Motor neuron (in vitro differentiated cells): Measurements from ENCODE around the gene SPDEF. TPM values are rescaled to one million over a fixed set of nuclear protein-coding genes. Genes with fewer than 3 reads are reported as not detected.

Experiments used
- ATAC-seq, 8 experiments: fragments of 200-7000 bp; cut with Tn5 transposase; replicated peaks in 6 of 8; 2 replicates each; pipeline ENCODE4 v1.8.0; 2021; ENCODE audit warnings: mild to moderate bottlenecking in 8 of 8, moderate library complexity in 8 of 8
- H3K27ac ChIP-seq, 2 donors: fragments of 250-450 bp; sonication (Bioruptor Pico); 2 replicates each; pipeline ENCODE4 v1.9.0; 2021; ENCODE audit warnings: antibody characterized with exemption in 2 of 2, mild to moderate bottlenecking in 2 of 2, moderate library complexity in 1 of 2
- H3K4me1 ChIP-seq, 2 donors: fragments of 250-450 bp; sonication (Bioruptor Pico); replicated peaks in 1 of 2; 2 replicates each; pipeline ENCODE4 v1.6.1; 2021; ENCODE audit warnings: antibody characterized with exemption in 2 of 2, mild to moderate bottlenecking in 2 of 2, moderate library complexity in 1 of 2
- H3K4me3 ChIP-seq, 5 donors: fragments of 250-450 bp; sonication (Bioruptor Pico); 2 replicates each; pipeline ENCODE4 v1.9.0; 2021; ENCODE audit warnings: antibody characterized with exemption in 5 of 5, mild to moderate bottlenecking in 5 of 5, moderate library complexity in 4 of 5
- WGBS, 10 experiments: fragments of 450-650 bp; shearing (Covaris generic); methylation state at CpG; one replicate each; pipeline ENCODE4 v1.0.0; 2022; 5-methylcytosine and 5-hydroxymethylcytosine counted together
- in situ Hi-C, 9 experiments: fragments of 400-800 bp; cut with MboI; loops; one replicate each; pipeline ENCODE4 v1.15.0; 2021; ENCODE audit warnings: low sequenced_read_pairs in 9 of 9, low pct_unique_long_range_greater_than_20kb in 2 of 9; ENCODE audit not compliant: unreplicated experiment in 9 of 9
- total RNA-seq, 8 experiments: library from RNA; unstranded; fragments of 300-600 nt; gene quantifications; 2 replicates each; pipeline versions ENCODE4 v1.2.3 to v1.2.4, GENCODE V29; 2022

Gene SPDEF
- total RNA-seq, 8 experiments from 2014 or later = 0.13 to 0.57 (median 0.37) TPM; not detected in 2

DNA sequence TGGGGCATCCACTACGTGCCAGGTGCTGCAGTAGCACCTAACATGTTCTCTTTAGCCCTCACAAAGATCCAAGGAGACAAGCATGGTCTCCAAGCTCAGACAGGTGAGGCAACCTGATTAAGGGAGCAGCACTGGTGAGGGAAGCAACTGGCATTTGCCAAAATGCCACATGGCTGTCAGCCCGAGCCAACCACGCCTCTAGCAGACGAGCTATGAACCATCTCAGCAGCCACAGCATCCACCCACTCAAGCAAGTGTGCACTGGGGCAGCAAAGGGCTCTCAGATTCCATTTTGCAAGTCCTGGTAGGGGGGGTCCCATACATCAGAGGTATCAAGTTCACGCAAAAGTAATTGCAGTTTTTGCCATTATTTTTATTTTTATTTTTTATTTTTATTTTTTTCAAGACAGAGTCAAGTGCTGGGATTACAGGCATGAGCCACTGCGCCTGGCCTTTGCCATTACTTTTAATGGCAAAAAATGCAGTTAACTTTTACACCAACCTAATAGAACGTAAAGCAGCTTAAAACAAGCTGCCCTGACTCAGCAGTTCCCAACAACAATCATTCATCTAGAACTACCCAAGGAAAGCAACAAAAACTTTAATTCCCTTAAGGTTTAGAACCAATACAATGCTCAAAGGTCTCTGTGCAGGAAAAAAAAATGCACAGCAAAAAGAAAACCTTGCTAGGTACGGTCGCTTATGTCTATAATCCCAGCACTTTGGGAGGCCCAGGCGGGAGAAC is 36.3 kb upstream of the SPDEF start:
- no peak for ATAC-seq
- 83 to 100% (median 100%) methylated on average over 1 to 6 of the region's 10 CpGs; no CpG with 5 or more reads in 1 of the 10 experiments for WGBS, 10 experiments
- Histone ChIP-seq H3K4me1 (peaks cover 11 to 12% of the 10 kb centered on the region in 2 donors), H3K27ac (no peak overlapping the region), H3K4me3 (no peak overlapping the region)
- in situ Hi-C loops = loop anchor here in 1 of 9 experiments (25.0 kb wide), 1 partner anchor 130 kb away; the partner anchor contains the start of gene PACSIN1

- 67 to 100% (median 90%) methylated on average over 1 to 5 of the region's 5 CpGs; no CpG with 5 or more reads in 2 of the 10 experiments for WGBS, 10 experiments
- ATAC-seq = no peak
- peaks cover 6 to 12% of the 10 kb centered on the region in 2 donors for H3K4me1 ChIP-seq
- in situ Hi-C loops = loop anchor here in 1 of 9 experiments (25.0 kb wide), 1 partner anchor 127 kb away; the partner anchor contains the start of gene PACSIN1
- H3K27ac ChIP-seq = peak overlapping the region in 1 of 2 donors; percentile 36
- H3K4me3 ChIP-seq = no peak overlapping the region
These were observed 33.6 kb upstream of the SPDEF start for GRCh38 chr6:34589691-34590090.

- 0 to 100% (median 75%) methylated on average over 1 to 2 of the region's 2 CpGs; no CpG with 5 or more reads in 5 of the 10 experiments for WGBS, 10 experiments
- ATAC-seq = peak in 4 of 8 experiments; percentile 11 to 83 (median 18)
- Histone ChIP-seq H3K4me1 (peaks cover 6 to 12% of the 10 kb centered on the region in 2 donors), H3K27ac (peak overlapping the region in 1 of 2 donors; percentile 36), H3K4me3 (no peak overlapping the region)
- in situ Hi-C loops = loop anchor here in 1 of 9 experiments (25.0 kb wide), 1 partner anchor 127 kb away; the partner anchor contains the start of gene PACSIN1
These were observed 33.0 kb upstream of the SPDEF start for GRCh38 chr6:34589140-34589539.

- Histone ChIP-seq H3K4me1 (peaks cover 6 to 12% of the 10 kb centered on the region in 2 donors), H3K27ac (no peak overlapping the region), H3K4me3 (no peak overlapping the region)
- ATAC-seq = no peak
- WGBS, 10 experiments = 89 to 100% (median 100%) methylated on average over 1 of the region's 2 CpGs; no CpG with 5 or more reads in 6 of the 10 experiments
- in situ Hi-C loops = loop anchor here in 1 of 9 experiments (25.0 kb wide), 1 partner anchor 126 kb away; the partner anchor contains the start of gene PACSIN1
These were observed 31.7 kb upstream of the SPDEF start for GRCh38 chr6:34587851-34588250.

- 92 to 94% methylated on average over 2 of the region's 2 CpGs; no CpG with 5 or more reads in 8 of the 10 experiments for WGBS, 10 experiments
- Histone ChIP-seq H3K4me1 (peaks cover 6 to 12% of the 10 kb centered on the region in 2 donors), H3K27ac (no peak overlapping the region), H3K4me3 (no peak overlapping the region)
- in situ Hi-C loops = loop anchor here in 1 of 9 experiments (25.0 kb wide), 1 partner anchor 125 kb away; the partner anchor contains the start of gene PACSIN1
- ATAC-seq = no peak
These were observed 31.2 kb upstream of the SPDEF start for GRCh38 chr6:34587325-34587724.

DNA sequence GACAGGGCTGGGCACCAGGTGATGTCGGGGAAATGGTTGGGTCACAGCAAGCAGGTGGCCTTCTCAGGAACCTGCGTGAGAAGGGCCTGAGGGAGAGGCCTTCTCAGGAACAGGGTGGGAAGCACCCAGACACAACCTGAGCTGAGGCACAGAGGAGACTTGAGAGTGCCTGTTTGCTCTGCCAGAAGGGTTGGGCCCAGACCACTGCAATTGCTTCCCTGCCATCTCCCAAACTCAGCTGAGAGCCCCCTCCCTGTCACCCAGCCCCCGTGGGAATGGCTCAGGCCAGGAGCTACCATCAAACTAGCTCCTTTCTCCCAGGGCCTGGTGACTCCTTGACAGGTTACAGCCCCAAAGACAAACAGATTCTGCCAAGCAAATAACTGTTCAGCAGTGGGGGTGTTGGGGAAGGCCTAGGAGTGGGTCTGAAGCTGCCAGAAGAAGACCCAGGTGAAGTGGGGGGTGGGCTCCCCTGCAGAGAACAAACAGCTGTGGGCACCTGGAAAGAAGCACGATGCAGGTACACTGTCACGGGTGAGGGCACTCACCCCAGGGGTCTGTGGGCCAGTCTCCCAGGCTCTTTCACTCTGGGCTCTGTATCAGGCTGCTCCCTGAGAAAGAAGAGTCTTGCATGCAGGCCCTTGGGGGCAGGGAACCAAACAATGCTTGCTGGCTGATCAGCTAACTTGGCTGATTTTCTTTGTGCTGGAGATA is 30.4 kb upstream of the SPDEF start:
- 90 to 100% (median 96%) methylated on average over 1 to 4 of the region's 5 CpGs; no CpG with 5 or more reads in 7 of the 10 experiments for WGBS, 10 experiments
- Histone ChIP-seq H3K27ac (no peak overlapping the region), H3K4me3 (no peak overlapping the region), H3K4me1 (peaks cover 6 to 12% of the 10 kb centered on the region in 2 donors)
- in situ Hi-C loops = loop anchor here in 1 of 9 experiments (25.0 kb wide), 1 partner anchor 124 kb away; the partner anchor contains the start of gene PACSIN1
- ATAC-seq = no peak

GRCh38 chr6:34585512-34586061 is 29.5 kb upstream of the SPDEF start:
- WGBS, 10 experiments = 0 to 100% (median 60%) methylated on average over 1 to 3 of the region's 4 CpGs; no CpG with 5 or more reads in 3 of the 10 experiments
- no peak overlapping the region for H3K27ac ChIP-seq
- in situ Hi-C loops = loop anchor here in 1 of 9 experiments (25.0 kb wide), 1 partner anchor 123 kb away; the partner anchor contains the start of gene PACSIN1
- no peak overlapping the region for H3K4me3 ChIP-seq
- H3K4me1 ChIP-seq = peaks cover 6 to 15% of the 10 kb centered on the region in 2 donors
- ATAC-seq = peak in 2 of 8 experiments; percentile 20 to 43

GRCh38 chr6:34585108-34585507 is 29.0 kb upstream of the SPDEF start:
- ATAC-seq = no peak
- Histone ChIP-seq H3K4me1 (peaks cover 6 to 15% of the 10 kb centered on the region in 2 donors), H3K4me3 (no peak overlapping the region), H3K27ac (no peak overlapping the region)
- in situ Hi-C loops = loop anchor here in 1 of 9 experiments (25.0 kb wide), 1 partner anchor 123 kb away; the partner anchor contains the start of gene PACSIN1
- 80 to 100% (median 88%) methylated on average over 1 to 2 of the region's 2 CpGs; no CpG with 5 or more reads in 6 of the 10 experiments for WGBS, 10 experiments

- Histone ChIP-seq H3K27ac (no peak overlapping the region), H3K4me1 (peaks cover 6 to 13% of the 10 kb centered on the region in 2 donors), H3K4me3 (no peak overlapping the region)
- in situ Hi-C loops = loop anchor here in 1 of 9 experiments (25.0 kb wide), 1 partner anchor 122 kb away; the partner anchor contains the start of gene PACSIN1
- 80 to 100% (median 94%) methylated on average over 1 to 7 of the region's 9 CpGs; no CpG with 5 or more reads in 1 of the 10 experiments for WGBS, 10 experiments
- ATAC-seq = no peak
These were observed 28.6 kb upstream of the SPDEF start for GRCh38 chr6:34584694-34585093.

GRCh38 chr6:34583861-34584604 is 27.9 kb upstream of the SPDEF start:
- H3K27ac ChIP-seq = no peak overlapping the region
- H3K4me1 ChIP-seq = peaks cover 2 to 6% of the 10 kb centered on the region in 2 donors
- WGBS, 10 experiments = 42 to 100% (median 100%) methylated on average over 1 to 2 of the region's 5 CpGs; no CpG with 5 or more reads in 7 of the 10 experiments
- in situ Hi-C loops = loop anchor here in 1 of 9 experiments (25.0 kb wide), 1 partner anchor 122 kb away; the partner anchor contains the start of gene PACSIN1
- H3K4me3 ChIP-seq = no peak overlapping the region
- ATAC-seq = no peak

DNA sequence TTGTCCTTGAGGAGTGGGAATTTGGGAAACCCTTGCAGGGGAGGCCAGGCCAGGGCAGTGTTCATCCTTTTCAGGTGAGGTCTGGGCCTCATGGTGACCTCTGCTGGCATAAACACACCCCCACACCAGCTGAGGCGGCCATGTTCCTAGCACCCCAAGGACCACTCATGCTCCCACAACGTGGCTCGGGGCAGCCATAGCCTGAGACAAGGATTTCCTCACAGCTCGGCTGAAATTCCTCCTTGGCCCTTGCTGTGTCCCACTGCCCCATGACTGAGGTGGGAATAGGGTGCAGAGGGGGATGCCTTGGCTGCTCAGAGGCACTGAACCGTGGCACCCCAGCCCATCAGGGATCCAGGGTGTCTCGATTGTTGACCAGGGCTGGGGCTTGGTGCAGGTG is 27.3 kb upstream of the SPDEF start:
- Histone ChIP-seq H3K4me3 (no peak overlapping the region), H3K27ac (no peak overlapping the region), H3K4me1 (peaks cover 0 to 3% of the 10 kb centered on the region in 2 donors)
- peak in 2 of 8 experiments; percentile 24 to 41 for ATAC-seq
- in situ Hi-C loops = loop anchor here in 1 of 9 experiments (25.0 kb wide), 1 partner anchor 121 kb away; the partner anchor contains the start of gene PACSIN1
- 76 to 93% methylated on average over 2 to 3 of the region's 6 CpGs; no CpG with 5 or more reads in 8 of the 10 experiments for WGBS, 10 experiments
